CD4-positive, alpha-beta T cell treated with Interferon alpha-2 for 1 hour (primary cell): ENCODE results near the gene PREX1.
"Not testable (repeated sequence)": the region's sequence is repeated elsewhere in the genome, so short reads cannot be mapped to it uniquely, and the experiment has no call there.

ENCODE experiments used
- DNase-seq, 2 donors: peaks; one replicate each; pipeline ENCODE4 v3.0.0-alpha.2; 2020 to 2022

PREX1 gene

GRCh38 chr20:48812600-48813445, 15.0 kb downstream of the PREX1 start:
- no peak for DNase-seq

DNA sequence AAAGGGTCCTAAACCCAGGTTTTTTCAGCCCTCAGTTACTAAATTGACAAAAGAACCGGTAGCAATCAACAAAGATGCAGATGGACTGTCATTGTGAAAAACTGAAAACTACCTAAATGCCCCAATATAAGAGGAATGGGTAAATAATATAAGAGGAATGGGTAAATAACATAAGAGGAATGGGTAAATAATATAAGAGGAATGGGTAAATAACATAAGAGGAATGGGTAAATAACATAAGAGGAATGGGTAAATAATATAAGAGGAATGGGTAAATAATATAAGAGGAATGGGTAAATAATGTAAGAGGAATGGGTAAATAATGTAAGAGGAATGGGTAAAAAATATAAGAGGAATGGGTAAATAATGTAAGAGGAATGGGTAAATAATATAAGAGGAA, 15.7 kb downstream of the PREX1 start:
- DNase-seq: not testable (repeated sequence)

DNA sequence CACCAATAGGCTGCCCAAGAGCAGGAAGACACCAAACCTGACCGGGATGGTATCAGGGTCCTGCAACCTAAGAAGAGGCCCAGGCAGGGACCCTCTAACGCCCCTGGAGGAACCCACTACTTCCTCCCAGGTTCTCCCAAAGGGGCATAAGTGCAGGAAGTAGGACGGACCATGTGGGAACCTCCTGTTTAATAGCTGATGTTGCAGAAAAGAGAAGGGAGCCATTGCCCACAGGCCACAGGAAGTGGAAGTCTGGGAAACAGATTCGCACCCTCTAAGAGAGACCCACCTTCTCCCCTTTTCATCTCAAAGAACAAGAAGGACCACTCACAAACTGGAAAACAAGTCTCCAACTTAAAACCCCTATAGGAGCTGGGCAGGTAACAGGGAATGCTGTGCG, 18.1 kb downstream of the PREX1 start:
- DNase-seq: no peak

DNA sequence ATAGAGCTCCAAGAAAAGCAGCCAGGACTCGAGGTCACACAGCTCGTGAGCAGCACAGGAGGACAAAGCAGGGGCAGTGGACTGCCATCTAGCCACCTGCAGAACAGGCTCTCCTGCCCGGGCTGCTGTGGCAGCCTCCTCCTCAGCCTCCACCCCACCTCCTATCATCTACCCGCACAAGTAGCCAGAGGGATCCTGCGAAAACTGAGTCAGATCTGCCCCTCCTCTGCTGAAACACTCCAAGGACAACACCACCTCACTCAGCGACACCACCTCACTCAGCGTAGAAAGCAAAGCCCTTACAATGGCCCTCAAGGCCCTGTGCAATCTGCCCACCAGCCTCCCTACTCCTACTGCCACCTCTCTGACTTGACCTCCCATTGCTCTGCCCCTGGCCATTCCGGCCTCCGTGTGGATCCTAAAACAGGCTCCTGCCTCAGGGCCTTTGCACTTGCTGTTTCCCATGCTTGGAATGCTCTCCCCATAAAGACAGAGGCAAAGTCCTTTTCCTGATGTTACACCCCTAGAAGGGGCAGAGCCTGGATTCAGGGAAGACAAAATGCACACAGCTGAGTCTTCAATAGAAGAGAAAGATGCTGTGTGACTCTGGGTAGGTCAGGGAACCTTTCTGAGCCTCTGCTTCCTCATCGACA, 19.3 kb downstream of the PREX1 start:
- DNase-seq: no peak

DNA sequence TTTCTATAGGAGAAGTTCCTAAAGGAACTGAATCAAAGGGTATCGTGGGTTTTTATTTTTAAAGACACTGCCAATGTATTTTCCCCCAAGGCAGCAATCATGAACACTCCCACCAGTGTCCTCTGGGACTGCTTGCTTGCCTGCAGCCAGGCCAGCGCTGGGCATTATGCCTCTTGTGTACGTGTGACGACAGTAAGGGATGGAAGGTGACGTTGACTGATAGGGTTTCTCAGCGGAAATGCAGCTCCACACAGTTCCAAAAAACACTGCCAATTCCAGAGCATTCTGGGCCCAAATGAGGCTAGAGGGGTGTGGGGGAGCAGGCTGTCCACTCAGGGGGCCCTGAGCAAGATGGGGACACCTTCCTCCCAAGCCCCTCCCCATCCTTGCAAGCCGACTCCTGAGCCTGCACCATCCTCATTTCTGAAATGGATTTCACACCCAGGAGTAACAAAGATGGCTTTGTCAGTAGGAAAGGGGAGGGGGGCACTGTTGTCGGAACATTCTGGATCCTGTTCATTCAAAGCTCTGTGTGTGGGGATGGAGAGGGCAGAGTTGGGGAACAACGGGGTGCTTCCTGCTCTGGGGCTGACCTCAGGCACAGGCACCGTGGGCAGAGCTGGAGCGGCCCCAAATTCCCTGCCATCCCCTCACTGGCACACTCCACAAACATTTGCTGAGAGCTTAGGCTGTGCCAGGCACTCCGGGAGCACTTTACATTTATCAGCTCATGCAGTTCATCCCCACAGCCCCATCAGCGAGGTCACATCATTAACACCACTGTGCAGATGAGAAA, 20.0 kb downstream of the PREX1 start:
- DNase-seq: no peak

DNA sequence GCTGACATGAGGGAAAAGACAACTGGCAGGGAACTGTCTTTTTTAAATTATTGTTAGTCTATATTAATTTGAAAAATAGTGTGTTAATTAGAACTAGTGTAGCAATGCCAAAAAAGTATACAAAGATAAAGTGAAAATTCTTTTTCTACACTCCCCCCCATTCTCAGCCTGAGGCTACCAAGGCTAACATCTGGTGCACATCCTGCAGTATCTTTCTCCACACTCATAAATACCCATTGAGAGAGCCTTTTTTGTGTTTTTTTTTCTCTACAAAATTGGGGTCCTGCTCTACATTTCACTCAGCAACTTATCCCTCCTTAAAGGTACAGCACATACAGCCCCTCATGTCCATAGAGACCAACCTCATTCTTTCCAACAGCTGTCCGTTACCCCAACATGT, 20.7 kb downstream of the PREX1 start:
- DNase-seq: no peak

- no peak for DNase-seq
Observed at GRCh38 chr20:48805716-48806115, 22.1 kb downstream of the PREX1 start.

GRCh38 chr20:48805286-48805685, 22.5 kb downstream of the PREX1 start:
- DNase-seq: no peak

GRCh38 chr20:48804300-48804980, 23.4 kb downstream of the PREX1 start:
- DNase-seq: no peak

DNA sequence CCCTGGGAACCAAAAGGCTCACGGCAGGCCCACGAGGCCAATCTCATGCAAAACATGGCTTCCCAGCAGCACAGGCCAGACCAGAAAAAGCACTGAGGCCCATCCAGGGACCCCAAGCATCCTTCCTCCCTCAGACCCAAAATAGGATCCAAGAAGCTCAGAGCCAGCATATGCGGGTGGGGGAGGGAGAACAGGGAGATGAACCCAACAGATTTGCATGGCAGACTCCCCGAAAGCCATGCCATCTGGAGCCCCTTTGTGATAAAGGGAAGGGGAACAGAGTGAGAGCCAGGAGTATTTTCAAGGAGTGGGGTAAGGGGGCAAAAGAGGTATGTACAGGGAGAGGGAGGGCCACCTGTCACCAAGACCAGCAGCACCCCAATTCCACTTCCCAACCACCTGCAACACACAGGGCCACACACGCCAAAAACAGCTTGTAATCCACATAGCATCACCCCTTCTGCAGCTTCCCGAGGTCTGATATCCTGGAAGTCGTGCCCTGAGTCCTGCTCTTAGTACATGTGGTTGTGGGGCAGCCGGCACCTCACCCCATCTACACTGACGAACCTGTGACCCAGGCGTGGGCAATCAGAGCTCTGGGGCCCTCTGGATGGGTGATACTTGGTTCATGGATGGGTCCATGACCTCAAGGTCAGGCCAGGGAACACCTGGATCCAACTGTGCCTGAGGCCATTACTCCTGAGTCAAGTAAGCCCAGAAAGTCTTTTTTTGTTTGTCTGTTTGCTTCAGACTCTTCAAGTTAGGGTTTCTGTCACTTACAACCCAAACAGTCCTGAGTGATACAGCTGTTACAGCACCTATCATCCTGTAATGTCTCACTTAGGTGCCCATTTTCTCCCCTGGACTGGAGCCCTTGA, 24.4 kb downstream of the PREX1 start:
- no peak for DNase-seq

- no peak for DNase-seq
Observed at GRCh38 chr20:48802647-48803046, 25.2 kb downstream of the PREX1 start.

DNA sequence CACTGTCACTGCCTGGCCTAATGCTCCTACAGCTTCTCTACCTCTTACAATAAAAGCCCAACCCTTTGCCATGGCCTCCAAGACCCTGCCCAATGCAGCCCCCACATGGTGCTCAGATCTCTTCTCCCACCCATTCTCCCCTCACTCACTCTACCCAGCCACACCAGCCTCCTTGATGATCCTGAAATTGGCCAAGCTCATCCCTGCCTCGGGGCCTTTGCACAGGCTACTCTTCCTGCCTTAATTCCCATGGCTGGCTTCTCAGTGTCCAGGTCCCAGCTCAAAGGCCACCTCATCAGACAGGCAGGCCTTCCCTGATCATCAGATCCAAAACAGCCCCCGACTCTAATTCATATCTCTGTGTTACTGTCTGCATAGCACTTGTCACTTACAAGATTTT, 25.6 kb downstream of the PREX1 start:
- no peak for DNase-seq

- no peak for DNase-seq
Observed at GRCh38 chr20:48801197-48801596, 26.6 kb downstream of the PREX1 start.

DNA sequence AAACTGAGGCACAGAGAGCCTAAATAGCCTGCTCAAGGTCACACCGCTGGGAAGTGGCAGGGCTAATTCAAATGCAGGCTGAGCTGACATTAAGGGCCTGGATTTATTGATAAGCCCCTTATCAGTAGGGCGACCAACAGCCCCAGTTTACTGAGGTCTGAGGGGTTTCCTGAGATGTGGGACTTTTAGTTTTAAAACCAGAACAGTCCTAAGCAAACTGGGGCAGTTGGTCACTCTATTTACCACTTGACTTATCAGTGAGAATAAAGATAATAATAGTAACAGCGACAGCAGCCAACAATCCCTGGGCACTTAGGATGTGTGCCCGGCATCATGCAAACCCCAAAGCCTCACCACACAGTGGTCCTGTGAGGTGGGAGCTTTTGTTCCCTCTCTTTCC, 27.6 kb downstream of the PREX1 start:
- DNase-seq: no peak

GRCh38 chr20:48799328-48800105, 28.3 kb downstream of the PREX1 start:
- no peak for DNase-seq

- no peak for DNase-seq
Observed at GRCh38 chr20:48797850-48798747, 29.7 kb downstream of the PREX1 start.

- DNase-seq: peak in 1 of 2 donors; percentile 21
Observed at GRCh38 chr20:48797275-48797825, 30.4 kb downstream of the PREX1 start.

- DNase-seq: no peak
Observed at GRCh38 chr20:48795732-48796131, 32.1 kb downstream of the PREX1 start.

GRCh38 chr20:48794816-48795457, 32.9 kb downstream of the PREX1 start:
- no peak for DNase-seq
